SIG-M5 treated with dmso at 0.1 percent for 504 hours (cell line): ENCODE results near the gene CMSS1.
A peak's percentile ranks its signal among the peaks of the same experiment; 100 is the strongest.

Experiments
- DNase-seq: peaks from one replicate; lab custom pipeline; 2025; ENCODE audit not compliant: unreplicated experiment; lab: John Stamatoyannopoulos, UW

CMSS1 gene

GRCh38 chr3:99817437-99818240, at the start of gene CMSS1:
TSS of gene CMSS1 (plus strand) at chr3:99817862.
- peak; percentile 85 for DNase-seq

- no peak for DNase-seq
Measured at GRCh38 chr3:99768126-99768525, 49.5 kb upstream of the CMSS1 start.

GRCh38 chr3:99768808-99769501, 48.7 kb upstream of the CMSS1 start:
- no peak for DNase-seq

GRCh38 chr3:99772171-99772570, 45.5 kb upstream of the CMSS1 start:
- DNase-seq, result no peak

- DNase-seq, result no peak
Measured at GRCh38 chr3:99772671-99773070, 45.0 kb upstream of the CMSS1 start.

- DNase-seq, result peak; percentile 4
Measured at GRCh38 chr3:99774467-99774866, 43.2 kb upstream of the CMSS1 start.

- DNase-seq, result no peak
Measured at GRCh38 chr3:99776516-99777209, 41.0 kb upstream of the CMSS1 start.

- no peak for DNase-seq
Measured at GRCh38 chr3:99777210-99777549, 40.5 kb upstream of the CMSS1 start.

GRCh38 chr3:99777708-99778107, 40.0 kb upstream of the CMSS1 start:
- no peak for DNase-seq

- no peak for DNase-seq
Measured at GRCh38 chr3:99780749-99781148, 36.9 kb upstream of the CMSS1 start.

GRCh38 chr3:99781761-99782160, 35.9 kb upstream of the CMSS1 start:
- no peak for DNase-seq

- no peak for DNase-seq
Measured at GRCh38 chr3:99783011-99783573, 34.6 kb upstream of the CMSS1 start.

- DNase-seq, result peak; percentile 52
Measured at GRCh38 chr3:99789011-99789721, 28.5 kb upstream of the CMSS1 start.

- DNase-seq, result no peak
Measured at GRCh38 chr3:99794485-99794884, 23.2 kb upstream of the CMSS1 start.

- DNase-seq, result no peak
Measured at GRCh38 chr3:99795573-99795972, 22.1 kb upstream of the CMSS1 start.

- DNase-seq, result no peak
Measured at GRCh38 chr3:99799422-99799821, 18.2 kb upstream of the CMSS1 start.

GRCh38 chr3:99803297-99803696, 14.4 kb upstream of the CMSS1 start:
- DNase-seq, result no peak

GRCh38 chr3:99805160-99805559, 12.5 kb upstream of the CMSS1 start:
- DNase-seq, result no peak

GRCh38 chr3:99808163-99808794, 9.4 kb upstream of the CMSS1 start:
- peak; percentile 52 for DNase-seq

GRCh38 chr3:99809565-99809964, 8.1 kb upstream of the CMSS1 start:
- no peak for DNase-seq

GRCh38 chr3:99810403-99810802, 7.3 kb upstream of the CMSS1 start:
- no peak for DNase-seq
